CD14-positive monocyte (primary cell): Measurements from ENCODE around the gene CCL26. TPM values are rescaled to one million over a fixed set of nuclear protein-coding genes. Genes with fewer than 3 reads are reported as not detected.
A peak's percentile ranks its signal among the peaks of the same experiment; 100 is the strongest.
"Not testable (repeated sequence)": the region's sequence is repeated elsewhere in the genome, so short reads cannot be mapped to it uniquely, and the experiment has no call there.

ENCODE experiments used
- DNase-seq, 3 donors: peaks; one replicate each; pipeline ENCODE4 v3.0.0-alpha.2; 2011 to 2022
- H2AFZ ChIP-seq: 2 replicates; pipeline ENCODE4 v1.6.0; 2012; ENCODE audit warnings: mild to moderate bottlenecking, low read depth, low read length, inconsistent platforms; ENCODE audit not compliant: insufficient read depth, poor library complexity, severe bottlenecking
- H3K27ac ChIP-seq, 2 donors: 1 replicate in 1 of 2; 2 replicates in 1 of 2; pipeline ENCODE4 v1.5.1; 2012 to 2013; ENCODE audit warnings: low read length in 2 of 2, control low read depth in 1 of 2, inconsistent platforms in 1 of 2, low read depth in 1 of 2, mild to moderate bottlenecking in 1 of 2
- H3K27me3 ChIP-seq, 2 donors: one replicate each; pipeline versions ENCODE4 v1.6.0 to v1.6.1; 2011 to 2013; ENCODE audit warnings: low read length in 2 of 2; ENCODE audit not compliant: control insufficient read depth in 2 of 2, insufficient read depth in 2 of 2
- H3K36me3 ChIP-seq, 2 donors: replicated peaks in 1 of 2; 1 replicate in 1 of 2; 2 replicates in 1 of 2; pipeline versions ENCODE4 v1.5.1 to v1.6.1; 2012 to 2013; ENCODE audit warnings: low read length in 2 of 2, control low read depth in 1 of 2, inconsistent platforms in 1 of 2, mild to moderate bottlenecking in 1 of 2; ENCODE audit not compliant: insufficient read depth in 2 of 2, control insufficient read depth in 1 of 2
- H3K4me1 ChIP-seq, 2 donors: 1 replicate in 1 of 2; 2 replicates in 1 of 2; pipeline versions ENCODE4 v1.5.1 to v1.6.1; 2012 to 2013; ENCODE audit warnings: low read length in 2 of 2, control low read depth in 1 of 2, inconsistent platforms in 1 of 2, mild to moderate bottlenecking in 1 of 2, moderate library complexity in 1 of 2; ENCODE audit not compliant: insufficient read depth in 2 of 2, control insufficient read depth in 1 of 2
- H3K4me2 ChIP-seq: replicated peaks from 2 replicates; pipeline ENCODE3; 2012; ENCODE audit warnings: low read length, moderate library complexity, mild to moderate bottlenecking; ENCODE audit not compliant: poor library complexity, severe bottlenecking; ENCODE audit errors: extremely low read depth
- H3K4me3 ChIP-seq, 3 experiments: fragments of 200-600 bp in 1 of 3; sonication (generic) in 1 of 3; replicated peaks in 1 of 3; 1 replicate in 2 of 3; 2 replicates in 1 of 3; pipeline ENCODE4 v1.5.1; 2011 to 2013; ENCODE audit warnings: low read length in 3 of 3, mild to moderate bottlenecking in 3 of 3, control low read depth in 2 of 3, low read depth in 2 of 3, inconsistent platforms in 1 of 3, moderate library complexity in 1 of 3
- H3K79me2 ChIP-seq: 2 replicates; pipeline ENCODE4 v1.6.0; 2012; ENCODE audit warnings: mild to moderate bottlenecking, control low read depth, inconsistent platforms, low read length, moderate library complexity; ENCODE audit not compliant: insufficient read depth
- H3K9ac ChIP-seq: 2 replicates; pipeline ENCODE4 v1.6.0; 2017; ENCODE audit warnings: low read length, mild to moderate bottlenecking; ENCODE audit not compliant: insufficient read depth, poor library complexity, severe bottlenecking
- H3K9me3 ChIP-seq, 2 donors: replicated peaks in 1 of 2; 1 replicate in 1 of 2; 2 replicates in 1 of 2; pipeline versions ENCODE4 v1.5.1 to v1.6.1; 2012 to 2013; ENCODE audit warnings: low read length in 2 of 2, control low read depth in 1 of 2; ENCODE audit not compliant: control insufficient read depth in 1 of 2, insufficient read depth in 1 of 2
- H4K20me1 ChIP-seq: 2 replicates; pipeline ENCODE4 v1.6.0; 2012; ENCODE audit warnings: mild to moderate bottlenecking, low read length, control low read depth, moderate library complexity; ENCODE audit not compliant: insufficient read depth
- H3K27ac Mint-ChIP-seq, 7 donors: one replicate each; pipeline ENCODE4 v1.8.0; 2020; ENCODE audit warnings: mild to moderate bottlenecking in 7 of 7, mixed read lengths in 7 of 7, moderate library complexity in 6 of 7, inconsistent platforms in 2 of 7
- H3K27me3 Mint-ChIP-seq, 3 donors: one replicate each; pipeline ENCODE4 v1.8.0; 2021 to 2022; ENCODE audit warnings: low read depth in 3 of 3, mild to moderate bottlenecking in 3 of 3, mixed read lengths in 3 of 3, moderate library complexity in 3 of 3, inconsistent platforms in 1 of 3
- H3K36me3 Mint-ChIP-seq, 2 donors: one replicate each; pipeline ENCODE4 v1.8.0; 2020; ENCODE audit warnings: mixed read lengths in 2 of 2, inconsistent platforms in 1 of 2, mild to moderate bottlenecking in 1 of 2
- H3K4me1 Mint-ChIP-seq: one replicate; pipeline ENCODE4 v1.8.0; 2020; ENCODE audit warnings: mild to moderate bottlenecking, mixed read lengths
- H3K4me3 Mint-ChIP-seq, 2 donors: one replicate each; pipeline ENCODE4 v1.8.0; 2020; ENCODE audit warnings: mild to moderate bottlenecking in 2 of 2, mixed read lengths in 2 of 2, moderate library complexity in 1 of 2
- H3K9me3 Mint-ChIP-seq, 7 donors: one replicate each; pipeline ENCODE4 v1.8.0; 2020 to 2022; ENCODE audit warnings: mixed read lengths in 7 of 7, mild to moderate bottlenecking in 6 of 7, moderate library complexity in 6 of 7, inconsistent platforms in 2 of 7
- WGBS: methylation state at CpG from one replicate; pipeline ENCODE4 v1.1.5; 2013; ENCODE audit warnings: missing lambda C conversion rate; ENCODE audit not compliant: insufficient coverage; 5-methylcytosine and 5-hydroxymethylcytosine counted together
- intact Hi-C, 2 donors: fragments of 100-400 bp; cut with micrococcal nuclease; formaldehyde crosslinking; loops; one replicate each; pipeline versions ENCODE4 v1.15.0 to v1.15.1; 2023
- polyA plus RNA-seq, 3 donors: library from polyadenylated mRNA; depleted of rRNA in 1 of 3; unstranded in 2 of 3; stranded (reverse) in 1 of 3; fragments of 300-500 nt in 2 of 3; fragments of >200 nt in 1 of 3; fragmentation: Illumina TruSeq in 2 of 3; gene quantifications; 1 replicate in 2 of 3; 2 replicates in 1 of 3; pipeline ENCODE4 v1.2.3, GENCODE V29; 2012 to 2021
- TF ChIP-seq, protein P1 (sequence below): fragments of 200-600 bp; IDR thresholded peaks from one replicate; pipeline ENCODE4 v1.8.0; 2022; ENCODE audit warnings: antibody characterized with exemption, mild to moderate bottlenecking

The CCL26 gene
- polyA plus RNA-seq, 3 donors = not detected

DNA sequence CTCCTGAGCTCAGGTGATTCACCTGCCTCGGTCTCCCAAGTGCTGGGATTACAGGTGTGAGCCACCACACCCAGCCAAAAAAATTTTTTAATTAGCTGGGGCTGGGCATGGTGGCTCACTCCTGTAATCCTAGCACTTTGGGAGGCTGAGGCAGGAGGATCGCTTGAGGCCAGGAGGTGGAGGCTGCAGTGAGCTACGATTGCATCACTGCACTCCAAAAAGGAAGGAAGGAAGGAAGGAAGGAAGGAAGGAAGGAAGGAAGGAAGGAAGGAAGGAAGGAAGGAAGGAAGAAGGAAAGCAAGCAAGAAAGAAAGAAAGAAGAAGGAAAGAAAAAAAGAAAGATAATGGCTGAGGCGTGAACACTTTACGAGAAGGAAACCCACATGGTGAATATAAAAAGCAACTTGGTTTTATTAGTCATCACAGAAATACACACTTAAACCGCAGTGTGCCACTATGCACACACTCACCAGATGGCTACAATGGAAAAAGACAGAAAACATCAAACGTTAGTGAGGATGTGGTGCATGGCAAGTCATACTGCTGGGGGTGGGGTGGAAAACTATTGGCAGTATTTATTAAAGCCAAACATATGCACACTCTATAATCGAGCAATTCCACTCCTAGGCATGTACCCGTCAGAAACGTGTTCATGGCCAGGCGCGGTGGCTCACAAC lies 4.4 kb upstream of the CCL26 start:
- peak in 2 of 3 donors; percentile 4 to 11 for DNase-seq
- WGBS = 90% methylated on average over 5 of the region's 12 CpGs
- H3K36me3 ChIP-seq = no peaks in the 10 kb centered on the region
- no peak overlapping the region for H3K27ac ChIP-seq
- no peaks in the 10 kb centered on the region for H4K20me1 ChIP-seq
- Mint-ChIP-seq H3K4me1 (peaks cover 18% of the 10 kb centered on the region), H3K27me3 (peaks cover 11 to 15% (median 11%) of the 10 kb centered on the region in 3 donors), H3K27ac (peak overlapping the region in 1 of 7 donors; percentile 66), H3K36me3 (no peaks in the 10 kb centered on the region), H3K9me3 (peaks cover 0 to 3% (median 2%) of the 10 kb centered on the region in 7 donors), H3K4me3 (no peak overlapping the region)
- TF ChIP-seq, protein P1, sequence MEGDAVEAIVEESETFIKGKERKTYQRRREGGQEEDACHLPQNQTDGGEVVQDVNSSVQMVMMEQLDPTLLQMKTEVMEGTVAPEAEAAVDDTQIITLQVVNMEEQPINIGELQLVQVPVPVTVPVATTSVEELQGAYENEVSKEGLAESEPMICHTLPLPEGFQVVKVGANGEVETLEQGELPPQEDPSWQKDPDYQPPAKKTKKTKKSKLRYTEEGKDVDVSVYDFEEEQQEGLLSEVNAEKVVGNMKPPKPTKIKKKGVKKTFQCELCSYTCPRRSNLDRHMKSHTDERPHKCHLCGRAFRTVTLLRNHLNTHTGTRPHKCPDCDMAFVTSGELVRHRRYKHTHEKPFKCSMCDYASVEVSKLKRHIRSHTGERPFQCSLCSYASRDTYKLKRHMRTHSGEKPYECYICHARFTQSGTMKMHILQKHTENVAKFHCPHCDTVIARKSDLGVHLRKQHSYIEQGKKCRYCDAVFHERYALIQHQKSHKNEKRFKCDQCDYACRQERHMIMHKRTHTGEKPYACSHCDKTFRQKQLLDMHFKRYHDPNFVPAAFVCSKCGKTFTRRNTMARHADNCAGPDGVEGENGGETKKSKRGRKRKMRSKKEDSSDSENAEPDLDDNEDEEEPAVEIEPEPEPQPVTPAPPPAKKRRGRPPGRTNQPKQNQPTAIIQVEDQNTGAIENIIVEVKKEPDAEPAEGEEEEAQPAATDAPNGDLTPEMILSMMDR = no peak
- H3K79me2 ChIP-seq = no peaks in the 10 kb centered on the region
- H3K4me2 ChIP-seq = no peak overlapping the region
- H3K9ac ChIP-seq = no peak overlapping the region
- peaks cover 6 to 11% of the 10 kb centered on the region in 2 donors for H3K4me1 ChIP-seq
- intact Hi-C loops = loop anchor here (10.0 kb wide), 1 partner anchor 248 kb away; no protein-coding TSS in a partner anchor
- H3K27me3 ChIP-seq = peaks cover 0 to 2% of the 10 kb centered on the region in 2 donors
- no peak overlapping the region for H2AFZ ChIP-seq
- H3K4me3 ChIP-seq = no peak overlapping the region
- no peaks in the 10 kb centered on the region for H3K9me3 ChIP-seq

DNA sequence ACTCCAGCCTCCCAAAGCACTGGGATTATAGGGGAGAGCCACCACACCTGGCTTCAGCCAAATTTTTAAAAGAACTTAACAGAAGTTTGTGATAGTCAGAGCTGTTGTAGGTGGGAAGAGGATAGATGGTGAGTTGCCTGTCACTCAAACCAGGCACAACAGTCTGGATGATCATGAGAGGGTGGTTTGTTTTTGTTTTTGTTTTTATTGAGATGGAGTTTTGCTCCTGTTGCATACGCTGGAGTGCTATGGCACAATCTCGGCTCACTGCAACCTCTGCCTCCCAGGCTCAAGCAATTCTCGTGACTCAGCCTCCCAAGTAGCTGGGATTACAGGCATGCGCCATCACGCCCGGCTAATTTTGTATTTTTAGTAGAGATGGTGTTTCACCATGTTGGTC lies 1.9 kb upstream of the CCL26 start:
- not testable (repeated sequence) for H3K9ac ChIP-seq, H3K36me3 ChIP-seq, H3K36me3 Mint-ChIP-seq, H4K20me1 ChIP-seq, H3K4me2 ChIP-seq, H2AFZ ChIP-seq, H3K27ac Mint-ChIP-seq, H3K9me3 ChIP-seq, H3K4me3 Mint-ChIP-seq, H3K79me2 ChIP-seq, H3K4me3 ChIP-seq, DNase-seq, H3K27me3 ChIP-seq, H3K9me3 Mint-ChIP-seq, H3K27ac ChIP-seq, H3K27me3 Mint-ChIP-seq
- peaks cover 18% of the 10 kb centered on the region for H3K4me1 Mint-ChIP-seq
- intact Hi-C loops = loop anchor here (10.0 kb wide), 1 partner anchor 251 kb away; no protein-coding TSS in a partner anchor
- H3K4me1 ChIP-seq = peaks cover 6 to 11% of the 10 kb centered on the region in 2 donors
- WGBS = 60% methylated on average over 1 of the region's 6 CpGs
